T-helper 22 cell (primary cell): Measurements from ENCODE around the gene SERP2.
"Not testable (repeated sequence)": the region's sequence is repeated elsewhere in the genome, so short reads cannot be mapped to it uniquely, and the experiment has no call there.

Experiments
- DNase-seq: peaks from one replicate; pipeline ENCODE4 v3.0.0-alpha.2; 2020; ENCODE audit warnings: low read depth

SERP2 gene

DNA sequence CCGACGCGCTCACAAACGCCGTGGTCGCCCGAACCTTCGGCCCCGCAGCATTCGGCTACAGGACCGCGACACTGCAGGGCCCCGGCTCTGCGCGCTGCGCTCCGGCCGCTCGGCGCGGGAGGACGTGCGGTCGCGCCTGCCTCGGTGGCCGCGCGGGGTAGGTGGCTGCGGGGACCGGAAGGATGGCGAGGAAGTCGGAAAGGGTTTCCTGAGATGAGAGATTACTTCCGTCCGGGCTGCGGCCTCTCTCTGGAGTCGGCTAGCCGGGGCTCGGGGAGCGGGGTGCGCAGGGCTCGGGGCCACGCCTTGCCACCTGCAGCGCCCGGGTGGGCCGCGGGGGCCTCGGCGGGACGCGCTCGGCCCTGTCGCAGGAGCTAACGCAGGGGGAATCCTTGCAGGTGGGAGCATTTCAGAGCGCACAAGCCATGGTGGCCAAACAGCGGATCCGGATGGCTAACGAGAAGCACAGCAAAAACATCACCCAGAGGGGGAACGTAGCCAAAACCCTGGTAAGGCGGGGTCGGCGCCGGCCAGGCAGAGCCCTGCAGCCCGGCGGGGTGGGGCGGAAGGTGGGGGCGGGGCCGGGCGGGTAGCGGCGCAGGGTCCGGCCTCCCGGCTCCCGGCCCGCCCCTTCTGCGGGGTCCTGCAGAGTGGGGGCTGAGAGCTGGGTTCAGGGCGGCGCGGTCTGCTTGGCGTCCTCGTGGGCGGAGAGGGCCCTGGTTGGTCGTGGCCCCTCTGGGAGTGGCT, at the start of gene SERP2:
Gene SERP2 (plus strand): TSS at position 224 of the 747 bp plus-strand sequence. CDS start 202 bp downstream, at position 426.
- no peak for DNase-seq

DNA sequence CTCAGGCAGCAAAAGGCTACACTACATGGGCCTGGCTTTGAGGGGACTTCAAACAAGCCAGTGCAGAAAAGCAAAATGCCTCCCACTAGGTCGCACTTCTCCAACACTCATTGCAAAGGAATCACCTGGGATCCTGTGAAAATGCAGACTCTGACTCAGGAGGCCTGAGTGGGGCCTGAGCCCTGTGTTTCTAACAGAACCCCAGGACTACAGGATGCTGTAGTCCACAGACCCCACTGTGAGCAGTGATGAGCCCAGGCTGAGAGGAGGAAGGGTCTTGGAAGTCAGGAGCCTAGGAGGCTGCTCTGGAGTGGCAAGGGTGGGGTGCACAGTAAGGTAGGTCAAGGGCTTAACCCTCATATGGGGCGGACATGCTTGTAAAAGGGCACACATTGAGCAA, 46.7 kb upstream of the SERP2 start:
- DNase-seq: no peak

DNA sequence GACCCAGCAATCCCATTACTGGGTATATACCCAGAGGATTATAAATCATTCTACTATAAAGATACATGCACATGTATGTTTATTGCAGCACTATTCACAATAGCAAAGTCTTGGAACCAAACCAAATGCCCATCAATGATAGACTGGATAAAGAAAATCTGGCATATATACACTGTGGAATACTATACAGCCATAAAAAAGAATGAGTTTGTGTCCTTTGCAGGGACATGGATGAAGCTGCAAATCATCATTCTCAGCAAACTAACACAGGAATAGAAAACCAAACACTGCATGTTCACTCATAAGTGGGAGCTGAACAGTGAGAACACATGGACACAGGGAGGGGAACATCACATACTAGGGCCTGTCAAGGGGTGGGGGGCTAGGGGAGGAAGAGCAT, 44.6 kb upstream of the SERP2 start:
- not testable (repeated sequence) for DNase-seq

DNA sequence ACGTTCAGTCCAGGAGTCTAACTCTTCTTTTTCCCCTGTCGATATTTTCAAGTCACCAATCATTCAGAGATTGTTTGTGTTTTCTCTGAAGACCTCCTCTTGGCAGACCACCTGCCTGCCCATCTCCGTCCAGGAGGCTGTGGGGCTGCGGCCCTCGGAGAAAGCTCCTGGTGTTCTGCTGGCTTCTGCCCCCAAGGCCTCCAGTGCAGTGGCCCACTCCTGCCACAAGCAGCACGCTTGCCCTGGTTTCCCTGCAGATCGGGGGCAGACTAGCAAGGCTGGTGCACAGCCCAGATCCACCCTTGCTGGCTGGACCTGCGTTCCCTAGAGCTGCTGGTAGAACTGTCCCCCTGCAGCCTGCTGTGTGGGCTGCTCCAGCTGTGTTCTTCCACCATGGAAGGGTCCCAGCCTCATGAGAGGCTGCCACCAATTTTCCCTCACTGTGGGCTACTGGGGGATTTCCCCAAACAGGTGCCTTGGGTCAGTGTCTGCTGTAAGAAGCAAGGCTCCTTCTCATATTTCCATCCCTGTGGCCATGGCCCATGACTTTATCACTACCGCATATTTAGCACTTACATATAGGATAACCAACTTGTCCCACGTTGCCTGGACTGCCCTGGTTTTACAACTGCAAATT, 43.6 kb upstream of the SERP2 start:
- no peak for DNase-seq

DNA sequence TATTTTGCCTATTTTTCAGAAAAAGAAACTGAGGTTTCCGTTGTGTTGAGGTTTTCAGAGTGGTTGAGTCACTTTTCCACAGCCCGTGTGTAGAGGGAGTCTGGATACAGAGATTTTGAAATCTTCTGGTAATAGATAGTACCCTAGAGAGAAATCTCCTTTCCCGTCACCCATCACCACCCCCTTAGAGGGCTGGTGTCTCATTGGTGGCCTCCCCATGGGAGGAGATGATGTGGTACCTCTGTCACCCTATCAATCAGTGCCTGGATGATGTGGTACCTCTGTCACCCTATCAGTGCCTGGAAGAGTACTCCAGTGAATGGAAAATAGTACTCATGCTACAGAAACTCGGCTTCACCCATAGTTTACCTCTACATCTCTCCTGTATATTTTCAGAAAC, 42.2 kb upstream of the SERP2 start:
- no peak for DNase-seq

DNA sequence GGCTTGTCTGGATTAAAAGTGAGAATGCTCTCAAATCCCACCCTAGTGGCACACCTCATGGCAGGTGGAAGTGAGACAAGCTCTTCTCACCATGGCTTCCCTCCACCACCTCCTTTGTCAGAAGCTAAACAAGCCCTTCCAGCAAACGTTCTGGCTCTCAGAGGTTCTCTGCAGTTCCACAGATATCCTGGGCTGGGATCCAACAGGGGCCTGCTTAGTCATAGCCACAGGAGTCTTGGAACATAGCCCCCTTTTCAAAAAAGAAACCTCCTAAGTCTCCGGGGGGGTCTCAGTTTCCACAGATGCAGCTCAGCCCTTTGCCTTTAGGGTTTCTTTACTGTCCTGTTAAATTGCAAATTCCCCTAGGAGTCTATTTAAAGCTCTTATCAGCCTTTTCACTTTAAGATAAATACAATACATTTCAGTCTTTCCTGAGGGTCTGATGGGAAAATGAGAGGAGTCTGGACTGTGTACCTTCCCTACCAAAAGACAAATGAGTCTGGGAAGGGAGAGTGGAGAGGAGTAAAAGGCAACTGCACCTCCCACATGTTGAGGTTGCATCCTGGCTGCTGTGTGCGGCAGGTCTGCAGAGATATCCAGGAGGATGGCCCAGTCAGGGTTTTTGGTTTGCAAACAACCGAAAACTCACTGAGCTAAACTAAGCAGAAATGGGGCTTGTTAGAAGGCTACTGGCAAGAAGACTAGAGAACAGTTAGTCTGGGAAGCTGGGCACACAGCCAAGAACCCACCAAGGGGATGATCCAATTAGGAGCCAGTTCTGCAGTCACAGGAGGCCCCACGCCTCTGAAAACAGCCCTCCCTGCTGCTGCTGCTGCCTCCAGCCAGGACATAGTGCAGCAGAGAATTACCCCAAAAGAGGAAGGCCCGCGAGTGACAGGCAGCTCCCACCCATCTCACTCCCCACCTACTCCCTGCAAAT, 41.4 kb upstream of the SERP2 start:
- no peak for DNase-seq

DNA sequence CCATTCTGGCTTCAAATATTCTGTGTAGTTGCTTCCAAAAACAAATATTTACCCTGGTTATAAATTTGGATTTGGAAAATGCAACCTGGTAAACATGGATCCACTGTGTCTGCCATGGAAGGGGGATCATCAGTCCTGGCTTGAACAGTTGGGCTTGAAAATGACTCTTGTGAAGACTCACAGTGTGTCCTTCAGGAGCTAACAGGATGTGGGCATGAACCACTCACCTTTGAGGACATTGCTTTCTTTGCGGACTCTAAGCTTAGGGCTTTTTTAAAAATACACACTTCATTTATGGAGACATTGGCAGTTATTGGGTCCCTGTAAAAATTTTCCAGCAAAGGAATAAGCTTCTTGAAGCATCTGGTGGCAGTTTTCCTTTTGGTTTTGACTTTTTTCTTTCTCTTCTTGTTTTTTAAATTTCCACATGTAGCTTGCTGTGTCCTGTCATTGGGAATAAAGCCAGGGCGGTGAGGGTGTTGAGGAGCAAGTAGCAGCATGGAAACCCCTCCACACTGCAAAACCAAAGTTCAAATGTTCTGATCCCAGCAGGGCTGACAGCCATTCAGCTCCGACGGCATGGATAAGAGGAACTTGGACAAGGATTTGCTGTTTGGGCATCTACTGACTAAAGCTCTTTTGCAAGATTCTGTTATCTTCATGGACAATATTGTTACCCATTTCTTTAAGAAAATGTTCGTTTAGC, 39.5 kb upstream of the SERP2 start:
- no peak for DNase-seq

DNA sequence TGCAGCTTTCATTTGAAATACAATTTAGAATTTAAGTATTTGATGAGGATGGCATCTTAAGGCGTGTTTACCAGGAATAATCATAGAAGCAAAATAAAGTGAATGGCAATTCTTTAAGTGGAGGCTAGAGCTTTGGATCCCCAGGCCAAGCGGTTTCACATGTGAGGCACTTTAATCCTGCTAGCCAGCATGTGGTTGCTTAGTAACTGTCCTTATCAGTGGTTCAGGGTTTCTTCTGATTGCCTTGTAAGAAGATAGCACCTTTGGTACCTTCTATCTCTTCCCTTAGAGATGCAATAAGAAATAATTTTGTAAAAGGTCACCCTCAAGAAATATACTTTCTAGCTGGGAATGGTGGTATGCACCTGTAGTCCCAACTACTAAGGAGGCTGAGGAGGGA, 38.9 kb upstream of the SERP2 start:
- no peak for DNase-seq

DNA sequence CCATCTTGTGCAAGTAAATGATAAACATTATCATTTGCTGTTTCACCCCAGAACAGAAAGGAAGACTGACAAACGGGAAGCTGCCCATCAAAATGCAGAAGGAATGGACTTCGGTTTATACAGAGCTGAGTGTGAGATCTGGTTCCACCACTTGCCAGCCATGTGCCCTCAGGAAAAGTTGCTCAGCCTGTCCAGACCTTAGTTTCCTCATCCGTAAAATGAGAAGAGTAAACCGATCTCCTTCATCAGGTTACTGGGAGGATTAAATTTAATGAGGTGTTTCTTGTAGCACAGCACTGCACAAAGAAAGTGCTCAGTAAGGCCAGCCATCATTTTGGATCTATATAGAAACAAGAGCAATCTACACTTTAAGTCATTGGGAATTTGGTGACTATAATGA, 36.7 kb upstream of the SERP2 start:
- no peak for DNase-seq

DNA sequence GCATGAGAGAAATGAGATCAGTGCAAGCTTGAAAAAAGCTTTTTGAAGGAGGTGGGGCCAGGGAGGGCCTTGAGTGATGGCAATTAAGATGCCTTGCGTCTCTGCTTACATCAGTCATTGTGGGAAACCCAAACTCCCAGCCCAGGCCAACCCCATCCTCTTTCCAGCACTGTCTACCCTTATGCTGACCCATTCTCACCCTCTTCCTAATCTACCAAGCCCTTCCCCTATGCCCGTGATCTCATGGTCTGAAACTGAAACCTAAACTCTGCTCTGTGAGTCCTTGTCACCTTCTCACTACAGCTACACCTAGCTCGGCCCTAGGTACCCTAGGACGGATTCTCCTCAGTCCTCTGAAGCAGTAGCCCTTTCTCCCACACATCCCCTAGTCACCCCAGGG, 36.0 kb upstream of the SERP2 start:
- DNase-seq: no peak

DNA sequence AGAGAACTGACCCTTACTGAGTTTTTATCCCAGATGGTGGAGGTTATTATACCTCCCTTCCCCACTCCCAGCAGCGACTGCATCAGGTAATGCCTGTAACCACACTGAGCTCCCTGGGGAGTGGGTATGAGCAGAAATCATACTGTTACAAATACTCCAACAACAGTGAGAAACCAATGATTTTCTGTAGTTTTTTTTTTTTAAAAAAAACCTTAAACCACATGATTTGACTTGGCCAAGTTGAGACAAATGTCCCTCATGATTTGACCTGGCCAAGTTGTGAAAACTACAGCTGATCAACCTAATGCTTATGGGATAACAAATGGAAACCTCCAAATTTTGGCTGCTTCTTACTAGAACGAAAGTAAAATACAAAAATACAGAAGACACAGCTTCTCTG, 33.1 kb upstream of the SERP2 start:
- DNase-seq: no peak

DNA sequence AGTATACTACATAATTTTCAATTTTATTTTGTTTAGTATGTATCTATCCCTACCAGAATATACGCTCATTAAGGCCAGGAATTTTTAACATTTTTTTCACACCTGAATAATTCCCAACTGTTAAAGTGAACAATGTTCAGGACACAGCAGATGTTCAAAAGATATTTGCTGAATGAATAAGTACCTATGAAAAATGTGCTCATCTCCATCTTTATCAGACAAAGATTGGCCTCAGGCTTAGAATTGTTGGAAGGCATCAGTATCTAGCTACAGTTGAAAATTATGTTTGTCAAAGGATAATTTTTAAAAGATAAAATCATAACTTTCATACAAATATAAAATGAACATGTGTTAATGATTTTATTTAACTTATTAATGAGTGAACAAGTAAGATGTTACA, 30.9 kb upstream of the SERP2 start:
- no peak for DNase-seq

DNA sequence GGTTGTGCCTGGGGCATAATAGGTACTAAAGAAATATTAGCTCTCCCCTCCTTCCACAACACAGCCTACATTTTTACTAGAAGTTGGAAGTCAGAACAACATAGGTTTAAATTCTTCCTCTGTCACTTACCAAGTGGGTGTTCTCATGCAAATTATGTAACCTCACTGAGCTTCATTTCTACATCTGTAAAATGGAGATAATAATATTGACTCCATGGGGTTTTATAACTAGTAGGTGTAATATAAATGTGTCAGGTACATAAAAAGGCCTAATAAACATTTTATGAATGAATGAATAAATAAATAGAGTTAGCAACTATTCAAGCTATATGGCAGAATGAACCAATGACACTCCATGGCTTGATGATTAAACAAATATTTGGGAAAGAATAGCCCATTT, 27.1 kb upstream of the SERP2 start:
- no peak for DNase-seq

DNA sequence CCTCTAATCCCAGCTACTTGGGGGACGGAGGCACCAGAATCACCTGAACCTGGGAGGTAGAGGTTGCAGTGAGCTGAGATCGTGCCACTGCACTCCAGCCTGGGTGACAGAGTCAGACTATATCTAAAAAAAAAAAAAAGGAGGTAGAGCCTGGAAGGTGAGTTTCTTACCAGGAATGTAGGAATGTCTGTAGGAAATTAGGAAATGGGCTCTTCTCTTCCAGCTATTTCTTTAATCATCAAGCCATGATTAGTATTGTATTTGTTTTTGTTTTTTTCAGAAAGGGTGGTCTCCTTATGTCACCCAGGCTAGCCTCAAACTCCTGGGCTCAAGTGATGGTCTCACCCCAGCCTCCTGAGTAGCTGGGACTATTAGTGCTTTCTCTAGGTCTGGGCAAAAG, 26.3 kb upstream of the SERP2 start:
- no peak for DNase-seq

DNA sequence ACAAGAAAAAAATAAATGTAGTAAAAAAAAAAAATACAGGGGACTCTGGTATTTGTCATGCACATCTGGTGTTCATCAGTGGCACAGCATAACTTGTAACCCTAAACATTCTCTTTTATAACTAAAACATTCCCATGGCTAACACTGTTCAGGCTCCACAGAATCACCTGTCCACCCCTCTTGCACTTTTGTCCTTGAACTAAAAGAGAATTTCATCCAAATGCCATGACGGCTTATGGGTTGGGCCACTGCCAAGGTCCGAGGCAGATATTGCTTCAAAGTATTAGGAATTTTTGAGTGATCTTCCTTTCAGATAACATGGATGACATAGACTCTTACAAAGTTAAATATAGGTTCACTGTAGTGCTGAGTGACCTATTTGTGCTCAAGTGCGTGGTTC, 25.7 kb upstream of the SERP2 start:
- DNase-seq: no peak

DNA sequence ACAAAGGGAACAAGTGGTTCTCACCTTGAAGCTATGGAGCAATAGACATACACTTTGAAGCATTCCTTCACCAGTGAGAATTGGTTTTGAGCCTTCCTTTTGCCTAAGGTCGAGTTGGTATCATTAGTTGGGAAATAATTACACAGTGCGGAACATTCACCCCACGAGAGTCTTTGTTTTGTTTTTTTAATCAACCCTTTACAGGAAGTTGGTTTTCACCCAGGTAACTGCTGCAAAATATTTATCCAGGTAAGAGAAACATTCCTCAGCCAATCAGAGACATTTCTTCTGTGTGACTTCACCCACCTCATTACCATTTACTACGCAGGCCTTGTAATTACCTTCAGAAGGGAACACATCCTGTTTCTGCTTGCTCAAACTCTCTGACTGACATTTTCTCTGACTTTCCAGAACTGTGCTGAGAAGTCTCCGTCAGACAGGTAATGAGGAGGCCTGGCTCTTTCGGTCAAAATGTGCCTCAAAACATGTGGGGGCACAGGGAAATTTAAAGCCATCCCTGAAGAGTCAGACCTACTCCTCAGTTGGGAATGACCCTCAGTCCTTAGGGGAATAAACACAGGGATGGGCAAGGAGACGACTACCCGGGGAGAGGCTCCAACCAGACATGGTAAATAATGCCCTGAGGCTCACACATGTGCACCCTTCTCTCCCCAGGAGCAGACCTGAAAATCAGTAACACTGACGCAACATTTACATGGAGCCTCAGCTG, 22.7 kb upstream of the SERP2 start:
- DNase-seq: no peak

DNA sequence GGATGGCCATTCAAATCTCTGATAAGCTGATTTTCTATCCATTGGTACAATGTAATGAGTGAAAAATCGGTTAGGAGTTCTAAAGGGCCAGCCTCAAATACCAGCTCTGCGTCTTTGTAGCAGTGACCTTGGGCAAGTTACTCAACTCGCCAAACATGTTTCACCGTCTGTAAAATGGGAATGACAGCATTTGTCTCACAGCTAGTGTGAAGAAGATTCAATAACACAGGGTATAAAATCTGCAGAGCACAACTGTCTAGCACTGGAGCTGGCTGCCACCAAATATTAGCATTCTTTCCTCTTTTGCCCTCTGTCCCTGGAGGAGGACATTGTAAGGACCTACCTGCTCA, 22.1 kb upstream of the SERP2 start:
- DNase-seq: no peak

DNA sequence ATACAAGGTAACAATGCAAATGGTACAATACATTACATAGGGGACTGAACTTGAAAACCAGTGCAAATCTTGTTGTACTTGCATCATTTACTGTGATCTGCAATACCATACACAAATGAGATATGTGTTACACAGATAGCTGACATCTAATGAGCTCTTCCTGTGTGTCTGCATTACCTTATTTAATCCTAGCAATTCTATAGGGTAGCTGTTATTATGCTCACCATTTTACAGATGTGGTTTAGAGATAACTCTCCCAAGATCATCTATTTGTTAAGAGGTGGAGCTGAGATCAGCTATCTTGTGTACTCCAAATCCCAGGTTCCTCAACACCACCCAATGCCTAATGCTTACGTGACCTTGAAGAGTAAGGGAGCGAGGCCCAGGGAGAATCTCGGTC, 21.4 kb upstream of the SERP2 start:
- no peak for DNase-seq

DNA sequence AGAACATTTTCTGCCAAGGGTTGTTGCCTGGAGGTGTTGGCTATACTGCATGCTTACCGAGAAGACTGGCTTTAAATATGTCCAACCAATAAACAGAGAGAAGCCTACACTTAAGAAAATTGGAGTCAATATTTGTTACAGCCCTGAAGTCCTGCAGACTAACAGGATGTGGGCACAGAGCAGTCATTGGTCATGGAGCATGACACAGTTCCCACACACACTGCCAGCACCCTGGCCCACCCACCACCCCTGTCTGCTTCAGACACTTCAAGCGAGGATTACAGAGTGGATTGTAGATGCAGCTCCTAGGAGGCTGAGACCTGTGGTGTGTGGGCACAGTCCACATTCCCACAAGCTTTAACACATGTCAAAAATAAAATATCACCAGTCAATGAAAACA, 21.0 kb upstream of the SERP2 start:
- no peak for DNase-seq

DNA sequence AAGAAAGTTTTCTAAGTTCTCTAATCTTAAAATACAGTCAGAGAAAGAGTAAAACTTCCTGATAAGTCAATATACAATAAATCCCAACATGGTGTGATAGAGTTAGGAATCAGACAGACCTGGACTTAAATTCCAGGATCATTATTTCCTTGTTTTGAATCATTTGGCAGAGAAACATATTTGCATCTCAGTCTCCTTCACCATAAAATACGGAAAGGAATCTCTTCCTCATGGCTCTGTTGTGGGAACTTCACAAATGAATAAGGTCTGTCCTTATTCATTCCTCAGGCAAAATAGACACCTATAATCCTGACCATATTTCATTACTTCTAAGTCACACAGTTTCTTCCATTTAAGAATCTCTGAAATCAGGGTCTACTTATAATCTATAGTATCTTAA, 19.3 kb upstream of the SERP2 start:
- no peak for DNase-seq

DNA sequence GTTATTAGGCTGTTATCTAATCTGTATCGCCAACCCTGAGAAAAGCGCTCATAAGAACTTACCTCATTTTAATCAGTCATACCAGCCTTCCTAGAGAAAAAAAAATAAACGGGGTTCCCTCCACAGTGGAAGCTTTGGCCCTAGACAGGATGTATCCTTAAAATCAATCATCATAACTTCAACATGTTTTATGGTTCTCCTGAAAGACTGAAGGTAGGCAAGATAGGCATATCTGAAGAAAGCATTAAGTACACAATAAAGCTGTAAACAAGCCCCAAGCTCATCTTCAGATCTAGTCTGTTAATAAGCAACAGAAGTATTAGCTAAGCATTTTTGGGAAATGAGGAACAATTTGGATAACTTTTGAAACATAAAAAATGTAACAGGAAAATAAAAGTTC, 18.7 kb upstream of the SERP2 start:
- DNase-seq: no peak

DNA sequence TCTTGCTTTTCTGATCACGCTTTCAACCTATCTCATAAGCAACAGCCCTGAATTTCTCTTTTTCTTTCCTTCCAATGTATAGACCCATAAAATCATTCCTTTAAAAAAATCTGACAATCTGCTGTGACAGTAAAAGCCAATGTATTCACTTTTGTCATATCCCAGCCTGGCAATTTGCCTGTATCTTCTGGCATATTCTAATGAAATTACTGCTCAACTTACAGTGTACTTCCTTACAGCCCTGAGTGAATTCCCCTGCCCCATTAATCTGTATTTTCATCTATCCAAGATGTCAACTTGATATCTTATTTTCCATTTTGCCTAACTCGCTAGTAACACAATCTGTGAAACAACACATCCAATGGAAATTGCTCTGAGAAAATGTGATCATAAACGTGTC, 18.0 kb upstream of the SERP2 start:
- no peak for DNase-seq
